ENCODE measurements around the gene PSMD5.
A peak's percentile ranks its signal among the peaks of the same experiment; 100 is the strongest.

PSMD5 gene

DNA sequence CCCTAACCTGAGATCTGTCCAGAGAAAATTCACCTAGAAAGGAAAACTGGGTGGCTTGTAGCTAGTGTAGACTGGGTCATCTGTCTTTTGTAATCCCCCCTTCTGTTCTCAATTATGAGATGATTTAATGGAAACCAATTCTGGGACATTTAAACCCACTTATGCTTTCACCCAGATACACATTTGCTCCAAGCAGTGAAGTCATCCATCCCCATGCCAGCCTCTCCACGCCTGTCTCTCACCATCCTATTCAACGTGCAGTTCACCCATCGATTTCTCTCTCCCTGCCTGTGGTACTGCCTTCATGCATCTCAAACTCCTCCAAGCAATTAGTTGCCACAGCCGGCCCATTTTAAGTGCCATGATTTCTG is 32.5 kb upstream of the PSMD5 start:
- no peak for DNase-seq

DNA sequence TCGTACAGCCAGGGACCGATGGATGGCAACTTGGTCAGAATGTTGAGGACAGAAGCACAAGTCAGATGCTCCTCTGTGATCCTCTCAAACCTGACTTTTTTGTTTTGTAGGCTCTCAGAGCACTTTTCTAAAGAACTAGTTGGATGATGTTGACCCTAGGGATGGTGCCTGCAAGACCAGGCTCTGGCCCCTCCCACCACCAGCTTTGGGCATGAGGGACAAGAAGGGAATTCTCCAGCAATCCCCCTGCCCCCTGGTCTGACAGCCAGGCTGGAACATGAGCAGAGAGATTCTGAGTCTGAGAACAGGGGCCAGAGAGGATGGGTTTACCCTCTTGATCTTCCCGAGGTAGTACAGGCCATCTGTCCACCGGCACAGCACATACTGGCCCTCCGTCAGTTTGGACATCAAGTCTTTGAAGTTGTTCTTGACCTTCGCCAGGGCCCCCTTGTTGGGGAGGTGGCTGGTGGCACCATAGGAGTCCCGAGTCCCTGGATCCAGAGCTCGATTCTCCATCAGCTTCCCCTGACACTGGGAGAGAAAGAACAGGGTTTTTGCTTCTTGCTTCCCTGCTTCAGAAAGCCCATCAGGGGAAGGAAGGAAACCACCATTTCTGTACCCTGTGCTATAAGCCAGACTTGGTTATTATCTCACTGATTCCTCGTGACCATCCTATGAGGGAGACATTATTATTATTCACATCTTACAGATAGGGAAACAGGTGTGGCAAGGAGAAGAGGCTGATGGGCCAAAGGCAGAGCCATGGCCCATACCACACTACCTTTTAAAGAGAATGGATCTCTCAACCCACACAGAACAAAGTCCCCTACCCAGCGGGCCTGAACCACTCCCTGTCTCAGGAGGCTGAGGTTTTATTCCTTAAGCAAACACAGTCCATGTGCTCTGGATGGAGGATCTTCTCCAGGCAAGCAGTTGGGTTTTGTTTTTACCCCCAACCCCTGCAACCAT is 31.8 kb upstream of the PSMD5 start:
- no peak for DNase-seq

DNA sequence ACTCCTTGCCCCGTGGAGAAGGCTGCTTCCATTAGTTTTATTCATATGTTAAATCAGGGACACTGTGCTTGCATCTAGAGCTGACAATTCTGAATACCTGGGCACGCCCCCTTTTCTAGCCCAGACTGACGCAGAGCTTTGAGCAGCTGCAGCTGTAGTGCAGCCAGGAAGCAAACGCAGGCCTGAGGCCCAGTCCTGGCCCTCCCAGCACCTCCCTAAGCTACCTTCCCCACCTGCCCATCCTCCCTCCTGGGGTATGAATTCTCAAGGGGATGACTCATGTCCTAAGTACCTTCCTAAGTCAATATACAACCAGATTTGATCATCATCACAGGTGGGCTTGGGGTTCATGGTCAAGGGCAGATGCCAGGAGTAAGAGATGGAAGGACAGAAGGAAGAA is 30.8 kb upstream of the PSMD5 start:
- DNase-seq: no peak

DNA sequence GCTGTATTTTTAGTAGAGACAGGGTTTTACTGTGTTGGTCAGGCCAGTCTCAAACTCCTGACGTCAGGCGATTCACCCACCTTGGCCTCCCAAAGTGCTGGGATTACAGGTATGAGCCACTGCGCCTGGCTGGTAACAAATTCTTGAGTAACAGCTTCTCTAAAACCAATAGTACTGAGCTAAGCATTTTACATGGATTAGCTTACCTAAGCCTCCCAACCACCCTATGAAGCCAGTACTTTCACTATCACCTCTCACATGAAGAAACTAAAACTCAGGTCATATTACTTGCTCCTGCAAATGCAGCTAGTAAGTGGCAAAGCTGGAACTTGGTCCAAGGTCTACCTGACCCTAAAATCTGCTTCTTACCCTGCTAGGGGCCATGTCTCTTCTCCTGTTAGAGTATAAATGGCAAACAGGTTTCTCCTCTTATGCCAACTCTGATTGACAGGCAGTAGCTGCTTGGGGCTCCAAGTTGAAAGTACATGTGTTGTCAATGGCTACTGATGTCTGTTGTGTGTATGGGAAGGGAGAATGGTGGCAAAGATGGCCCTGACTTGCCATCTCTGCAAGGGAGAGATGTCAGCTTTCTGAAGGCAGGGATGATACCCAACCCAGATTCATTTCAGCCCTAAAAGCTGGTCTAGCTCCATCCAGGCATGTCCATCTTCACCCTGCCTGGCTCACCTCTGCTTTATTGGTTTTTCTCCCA is 30.2 kb upstream of the PSMD5 start:
- DNase-seq: no peak

DNA sequence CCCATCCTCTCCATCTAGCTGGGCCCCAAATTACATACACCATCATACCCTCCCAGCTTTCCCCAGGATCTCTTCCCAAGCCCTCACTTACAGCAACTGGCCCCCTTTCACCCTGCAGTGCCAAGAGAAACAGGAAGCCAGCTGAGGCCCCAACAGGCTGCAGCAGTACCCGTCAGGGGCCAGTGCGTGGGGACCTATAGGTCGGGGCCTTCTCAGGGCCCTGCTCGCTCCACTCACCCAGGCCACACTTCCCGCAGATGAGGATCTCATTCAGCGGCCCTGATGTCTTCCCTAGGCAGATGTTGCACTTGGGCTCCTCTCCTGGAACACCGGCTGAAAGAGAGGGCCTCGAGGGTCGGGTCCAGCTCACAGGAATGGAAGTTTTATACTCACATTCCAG is 27.5 kb upstream of the PSMD5 start:
- no peak for DNase-seq

DNA sequence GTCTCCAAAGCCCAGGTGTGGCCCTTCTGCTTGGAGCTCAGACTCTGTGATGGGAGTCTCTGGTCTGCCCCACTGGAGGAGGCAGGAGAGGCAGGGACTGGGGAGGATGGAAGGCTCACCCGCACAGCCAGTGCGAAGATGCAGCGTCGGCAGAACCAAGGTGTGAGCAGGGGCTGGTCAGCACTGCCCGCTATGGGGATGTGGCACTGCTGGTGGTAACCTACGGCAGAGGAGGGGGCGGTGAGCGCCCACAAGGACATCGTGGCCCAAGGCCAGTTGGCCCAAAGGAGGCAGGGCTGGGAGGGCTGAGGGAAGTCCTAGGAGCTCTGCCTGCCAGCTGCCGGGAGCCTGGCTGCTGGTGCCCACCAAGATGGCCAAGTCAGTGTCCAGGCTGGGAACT is 27.0 kb upstream of the PSMD5 start:
- no peak for DNase-seq

DNA sequence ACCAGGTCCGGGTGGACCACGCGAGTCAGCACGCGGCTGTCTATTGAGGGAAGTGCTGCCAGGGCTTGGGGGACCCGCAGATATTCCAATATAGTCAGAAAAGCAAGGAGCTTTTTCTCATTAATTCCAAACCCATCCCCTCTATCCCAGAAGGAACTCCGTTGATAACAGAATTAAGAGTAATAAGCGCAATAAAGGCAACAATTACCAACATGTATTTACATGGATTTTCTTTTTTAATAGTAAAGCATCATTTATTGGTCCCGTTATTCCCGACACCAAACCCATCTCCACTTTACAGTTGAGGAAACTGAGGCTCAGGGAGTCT is 26.6 kb upstream of the PSMD5 start:
- DNase-seq: no peak

DNA sequence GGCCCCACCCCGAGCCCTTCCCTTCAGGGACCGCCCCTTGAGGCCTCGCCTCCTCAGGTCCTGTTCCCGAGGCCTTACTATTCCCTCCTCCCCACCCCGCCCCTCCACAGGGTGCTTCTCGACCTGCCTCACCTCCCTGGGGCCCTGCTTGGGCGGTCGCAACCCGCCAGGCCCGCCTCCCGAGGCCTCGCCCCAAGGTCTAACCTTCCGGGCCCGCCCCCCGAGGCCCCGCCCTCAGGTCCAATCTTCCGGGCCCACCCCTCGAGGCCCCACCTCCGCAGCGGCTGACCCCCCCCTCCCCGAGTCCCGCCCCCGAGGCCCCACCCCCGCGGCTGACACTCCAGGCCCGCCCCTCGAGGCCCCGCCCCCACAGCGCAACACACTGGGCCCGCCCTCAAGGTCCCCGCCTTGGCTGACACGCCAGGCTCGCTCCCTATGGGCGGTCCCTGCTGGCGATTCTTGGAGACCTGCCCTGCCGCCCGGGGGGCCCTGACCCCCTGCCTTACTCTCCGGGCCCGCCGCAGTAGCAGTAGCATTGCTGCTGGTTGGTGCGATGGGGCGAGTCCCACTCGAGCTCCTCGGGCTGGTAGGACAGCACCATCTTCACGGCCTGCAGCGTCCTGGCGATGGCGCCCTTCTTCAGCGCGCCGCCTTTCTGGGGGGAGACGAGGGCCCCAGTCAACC is 26.1 kb upstream of the PSMD5 start:
- DNase-seq: peak; percentile 95

DNA sequence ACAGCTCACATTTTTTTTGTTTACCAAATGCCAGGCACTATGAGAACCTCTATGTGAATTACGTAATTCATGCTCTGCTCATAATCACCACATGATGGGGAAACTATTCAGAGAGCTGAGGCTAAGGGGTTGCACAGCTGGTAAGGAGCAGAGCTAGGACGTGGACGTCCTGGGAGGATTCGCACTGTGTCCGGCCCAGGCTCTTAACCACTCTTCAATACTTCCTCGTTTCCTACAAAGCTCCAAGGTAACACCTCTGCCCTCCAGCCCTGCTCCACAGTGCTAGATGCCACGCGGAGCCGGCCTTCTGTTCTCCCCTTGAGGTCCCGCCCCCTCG is 25.6 kb upstream of the PSMD5 start:
- no peak for DNase-seq

DNA sequence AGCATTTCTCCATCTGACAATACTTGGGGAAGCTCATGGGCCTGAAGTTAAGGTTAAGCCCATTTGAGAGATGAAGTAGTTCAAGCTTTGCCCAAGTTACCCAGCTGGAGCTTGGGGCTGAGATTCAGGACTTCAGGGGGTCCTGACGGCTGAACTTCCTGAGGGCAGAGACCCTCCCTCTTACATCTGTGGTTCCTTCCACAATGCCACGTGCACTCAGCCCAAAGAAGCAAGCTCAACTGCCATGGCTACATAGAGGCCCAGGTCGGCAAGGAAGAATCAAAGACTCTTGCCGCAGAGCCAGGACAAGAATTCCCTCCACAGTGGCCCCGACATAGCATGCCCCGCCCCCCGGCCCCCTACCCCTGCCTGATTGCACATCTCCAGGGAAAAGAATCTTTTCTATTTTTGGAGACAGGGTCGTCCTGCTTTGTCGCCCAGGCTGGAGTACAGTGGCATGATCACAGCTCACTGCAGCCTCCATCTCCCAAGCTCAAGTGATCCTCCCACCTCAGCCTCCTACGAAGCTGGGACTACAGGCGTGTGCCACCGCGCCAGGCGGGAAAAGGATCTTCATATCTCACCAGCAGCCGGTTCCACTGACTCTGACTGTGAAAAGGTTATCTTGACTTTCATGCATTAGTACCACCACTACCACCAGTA is 25.1 kb upstream of the PSMD5 start:
- no peak for DNase-seq

DNA sequence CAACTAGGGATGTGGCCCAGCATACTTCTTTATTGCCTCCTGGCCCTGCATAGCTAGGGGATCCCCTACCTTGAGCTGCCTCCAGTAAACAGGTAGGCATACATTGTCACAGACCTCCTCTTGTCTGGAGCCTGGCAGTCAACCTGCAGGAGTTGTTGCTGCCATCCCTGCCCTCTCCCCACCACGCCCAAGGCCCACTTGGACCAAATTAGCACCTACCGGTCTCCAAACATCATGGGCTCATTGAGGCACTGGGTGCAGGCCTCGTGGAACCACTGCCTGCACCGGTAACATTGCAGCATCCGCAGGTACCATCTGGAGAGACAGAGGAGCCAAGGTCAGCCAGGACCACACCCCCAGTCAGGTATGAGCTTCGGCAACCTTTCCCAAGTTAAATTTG is 23.9 kb upstream of the PSMD5 start:
- no peak for DNase-seq

DNA sequence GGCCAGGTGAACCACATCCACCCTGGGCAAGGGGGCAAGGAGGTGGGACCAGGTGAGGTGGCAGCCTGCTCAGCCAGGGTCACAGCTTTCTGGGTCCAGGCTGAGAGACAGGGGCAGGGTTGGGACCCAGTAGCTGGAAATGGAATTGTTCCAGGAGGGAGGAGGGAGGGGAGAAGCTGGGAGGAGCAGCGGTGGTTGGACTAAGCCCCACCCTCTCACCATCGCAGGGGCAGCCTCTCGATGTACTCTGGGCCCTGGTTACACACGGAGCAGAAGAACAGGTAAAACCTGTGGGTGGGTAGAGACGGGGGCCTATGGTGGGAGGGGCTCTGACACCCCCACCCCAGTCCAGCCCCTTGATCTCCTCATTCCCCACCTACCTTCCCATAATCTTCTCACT is 23.1 kb upstream of the PSMD5 start:
- DNase-seq: no peak

DNA sequence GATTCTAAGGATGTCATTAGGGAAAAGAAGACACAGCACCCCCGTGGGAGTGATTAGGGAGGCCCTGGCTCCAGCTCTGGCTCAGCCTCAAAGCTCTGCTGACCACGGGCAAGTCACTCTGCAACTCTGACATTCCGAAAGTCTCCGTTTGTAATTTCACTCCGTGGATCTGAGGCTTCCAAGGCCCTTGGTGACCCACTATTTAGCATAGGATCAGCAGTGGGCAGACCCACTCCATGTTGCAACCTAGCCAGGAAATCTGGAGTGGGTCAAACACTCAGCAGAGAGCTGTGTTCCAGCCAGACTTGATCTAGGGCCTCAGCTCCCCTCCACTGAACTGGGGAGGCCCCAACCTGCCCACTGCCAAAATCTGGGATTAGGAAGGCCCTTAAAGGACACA is 22.5 kb upstream of the PSMD5 start:
- no peak for DNase-seq

DNA sequence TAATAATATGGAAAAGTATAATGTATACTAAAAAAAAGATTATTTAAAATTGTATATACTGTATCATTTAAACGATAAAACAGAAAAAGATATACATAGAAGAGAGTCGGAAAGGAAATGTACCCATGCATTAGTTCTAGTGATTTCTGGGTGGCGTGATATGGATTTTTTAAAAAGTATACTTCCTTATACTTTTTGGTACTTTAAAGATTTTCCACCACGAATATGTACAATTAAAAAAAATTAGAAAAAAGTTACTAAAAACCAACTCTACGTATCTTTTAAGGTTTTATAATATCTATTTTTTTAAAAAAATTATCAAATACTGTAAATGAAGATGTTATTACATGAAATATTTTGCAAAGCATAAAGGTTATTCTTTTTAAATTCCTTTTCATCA is 22.0 kb upstream of the PSMD5 start:
- DNase-seq: no peak

DNA sequence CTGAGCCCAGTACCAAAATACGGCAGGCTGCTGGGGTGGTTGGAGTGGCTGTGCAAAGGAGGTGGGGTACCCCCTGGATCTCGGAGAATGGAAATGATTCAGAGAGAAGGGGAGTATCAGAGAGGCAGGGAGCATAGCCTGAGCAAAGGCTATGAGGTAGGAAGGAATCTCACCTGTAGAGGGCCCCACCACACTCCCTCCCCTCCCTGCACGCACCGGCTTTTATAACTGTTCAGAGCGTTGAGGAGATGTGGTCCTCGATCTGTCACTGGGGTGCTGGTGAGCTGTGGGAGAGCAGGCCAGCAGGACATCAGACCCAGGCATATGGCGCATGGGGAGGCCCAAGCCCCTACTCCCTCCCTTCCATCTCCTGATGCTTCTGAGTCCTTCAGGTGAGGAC is 21.1 kb upstream of the PSMD5 start:
- no peak for DNase-seq

DNA sequence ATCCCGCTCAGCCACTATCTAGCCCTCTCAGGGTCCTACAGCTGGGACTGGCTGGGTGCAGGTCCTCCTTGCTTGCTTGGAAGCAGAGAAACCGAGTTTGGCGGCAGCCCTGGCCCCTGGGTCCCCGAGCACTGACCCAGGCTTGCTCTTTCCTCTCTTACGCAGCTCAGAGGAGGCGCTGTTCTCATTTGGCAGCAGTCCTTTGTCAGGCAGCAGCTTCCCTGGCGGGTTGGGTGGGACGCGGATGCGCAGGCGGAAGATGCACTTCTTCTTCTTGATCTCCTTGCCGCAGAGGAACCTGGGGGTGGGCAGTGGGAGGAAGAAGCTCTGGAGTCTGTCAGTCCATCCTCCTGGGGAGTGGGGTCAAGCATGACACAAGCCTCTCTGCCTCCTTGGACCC is 19.7 kb upstream of the PSMD5 start:
- DNase-seq: no peak

DNA sequence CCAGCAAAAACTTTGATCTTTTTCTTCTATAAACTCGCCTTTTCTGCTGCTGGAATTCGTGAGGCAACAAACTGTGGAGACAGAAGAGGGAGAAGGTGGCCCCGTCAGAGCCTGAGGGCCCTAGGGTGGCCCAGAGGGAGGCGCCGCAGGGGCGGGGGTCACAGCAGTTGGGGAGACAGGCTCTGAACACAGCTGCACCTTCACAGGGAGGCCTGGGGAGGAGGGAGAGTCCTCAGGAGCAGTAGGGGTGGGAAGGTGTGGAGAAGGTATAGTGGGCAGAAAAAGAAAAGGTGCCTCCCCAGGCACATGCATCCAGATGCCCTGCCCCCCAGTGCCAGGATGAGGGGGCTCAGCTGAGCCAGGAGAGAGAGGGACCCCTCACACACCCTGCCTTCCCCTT is 19.2 kb upstream of the PSMD5 start:
- DNase-seq: no peak

DNA sequence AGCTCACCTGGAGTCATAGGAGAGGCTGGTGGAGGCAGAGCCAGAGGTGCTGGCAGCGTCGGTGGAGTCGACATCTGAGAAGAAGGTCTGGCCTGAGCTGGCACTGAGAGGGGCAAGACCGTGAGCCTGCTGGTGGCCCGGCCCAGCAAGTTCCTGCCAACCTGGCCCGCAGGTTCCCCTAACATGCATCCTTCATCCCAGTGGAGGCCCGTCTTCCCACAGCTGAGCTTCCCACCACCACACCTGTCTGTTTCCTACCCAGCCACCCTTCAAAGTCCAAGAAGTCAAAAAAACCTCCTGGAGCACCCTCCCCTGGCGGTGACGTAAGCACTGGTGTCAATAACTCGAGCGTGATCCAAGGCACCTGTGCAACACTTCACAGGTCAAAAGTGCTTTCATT is 17.4 kb upstream of the PSMD5 start:
- no peak for DNase-seq

DNA sequence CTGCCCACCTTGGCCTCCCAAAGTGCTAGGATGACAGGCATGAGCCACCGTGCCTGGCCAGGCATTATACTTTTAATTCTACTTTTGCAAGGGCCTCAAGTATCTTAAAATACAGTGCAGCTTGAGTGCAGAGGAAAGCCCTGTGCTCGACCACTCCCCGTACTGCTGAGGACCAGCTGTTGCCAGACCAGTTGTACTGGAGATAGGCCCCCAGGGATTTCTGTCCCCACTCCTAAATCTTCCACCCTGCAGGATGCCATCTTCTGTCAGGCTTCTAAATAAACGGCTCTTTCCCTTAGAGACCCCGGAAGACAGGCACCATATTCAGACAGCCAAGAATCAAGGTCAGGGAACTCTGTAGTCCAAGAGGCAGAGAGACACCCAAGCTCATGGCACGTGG is 16.6 kb upstream of the PSMD5 start:
- DNase-seq: no peak

DNA sequence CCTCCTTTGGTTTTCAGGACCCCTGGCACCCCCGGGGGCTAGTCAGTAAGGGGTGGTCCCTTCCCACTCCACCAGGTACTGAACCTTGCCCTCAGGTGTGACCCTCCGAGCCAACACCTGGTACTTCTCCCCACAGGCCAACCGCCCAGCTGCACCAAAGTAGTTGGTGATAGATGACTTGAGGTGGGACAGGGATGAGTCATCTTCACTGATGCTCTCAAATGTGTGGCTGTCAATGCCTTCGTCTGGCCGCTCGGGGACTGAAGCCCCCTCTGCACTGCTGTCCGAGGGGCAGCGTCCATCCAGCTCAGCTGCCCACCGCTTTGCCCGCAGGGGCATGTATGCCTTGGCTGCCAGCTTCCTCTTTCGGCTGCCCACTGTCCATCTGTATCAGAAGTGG is 15.2 kb upstream of the PSMD5 start:
- no peak for DNase-seq

DNA sequence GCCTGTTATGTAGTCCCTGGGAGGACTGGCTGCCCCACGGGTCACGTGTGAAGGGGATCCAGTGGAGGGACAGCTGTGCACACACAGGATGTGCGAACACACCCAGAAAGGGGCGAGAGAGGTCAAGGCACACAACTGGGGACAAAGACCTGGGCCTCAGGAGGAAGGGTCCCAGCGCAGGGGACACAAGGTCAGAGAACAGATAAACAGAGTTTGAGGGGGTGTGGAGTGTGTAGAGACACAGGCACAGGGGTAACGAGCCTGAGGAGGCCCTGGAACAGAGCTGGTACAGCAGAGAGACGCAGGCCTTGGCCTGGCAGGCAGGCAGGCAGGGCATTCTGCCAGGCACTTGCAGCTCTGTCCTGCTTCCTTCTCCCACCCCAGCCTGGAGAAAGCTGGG is 14.8 kb upstream of the PSMD5 start:
- no peak for DNase-seq

DNA sequence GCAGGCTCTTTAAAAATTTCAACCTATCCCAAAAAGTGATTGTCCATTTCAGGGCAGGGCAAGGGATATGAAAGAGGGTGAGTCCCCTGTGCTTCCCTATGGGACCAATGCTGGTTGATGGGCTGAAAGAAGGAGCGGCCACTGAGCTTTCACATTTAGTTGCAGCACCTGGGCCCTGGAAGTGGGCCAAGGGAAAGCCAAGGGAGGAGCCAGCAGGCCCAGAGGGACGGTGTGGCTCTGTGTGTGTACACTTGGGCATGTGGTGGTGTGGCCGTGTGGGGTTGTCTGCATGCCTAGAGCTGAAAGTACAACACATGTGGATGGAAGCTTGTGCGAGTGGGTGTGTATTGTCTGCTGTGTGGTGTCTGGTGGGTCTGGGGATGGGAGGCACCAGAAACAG is 14.0 kb upstream of the PSMD5 start:
- no peak for DNase-seq
